Hepatocyte (in vitro differentiated cells): Measurements from ENCODE around the gene DAAM1. TPM values are rescaled to one million over a fixed set of nuclear protein-coding genes. Genes with fewer than 3 reads are reported as not detected.
A peak's percentile ranks its signal among the peaks of the same experiment; 100 is the strongest.

Experiments
- DNase-seq: peaks from one replicate; pipeline ENCODE4 v3.0.0-alpha.2; 2016; ENCODE audit warnings: low spot score
- H2AFZ ChIP-seq: fragments of 200-600 bp; sonication (generic); 2 replicates; pipeline ENCODE4 v1.6.0; 2016; ENCODE audit warnings: antibody characterized with exemption, mild to moderate bottlenecking
- H3K27ac ChIP-seq: fragments of 200-600 bp; sonication (generic); 2 replicates; pipeline ENCODE4 v1.5.1; 2016; ENCODE audit warnings: mild to moderate bottlenecking
- H3K27me3 ChIP-seq: fragments of 200-600 bp; sonication (generic); 2 replicates; pipeline ENCODE4 v1.6.1; 2016
- H3K36me3 ChIP-seq: fragments of 200-600 bp; sonication (generic); replicated peaks from 2 replicates; pipeline ENCODE4 v1.5.1; 2016; ENCODE audit warnings: low read depth; ENCODE audit not compliant: insufficient read depth
- H3K4me1 ChIP-seq: fragments of 200-600 bp; sonication (generic); 2 replicates; pipeline ENCODE4 v1.5.1; 2016; ENCODE audit warnings: mild to moderate bottlenecking, moderate library complexity; ENCODE audit not compliant: insufficient read depth
- H3K4me2 ChIP-seq: fragments of 200-600 bp; sonication (generic); 2 replicates; pipeline ENCODE4 v1.6.0; 2016
- H3K4me3 ChIP-seq: fragments of 200-600 bp; sonication (generic); 2 replicates; pipeline ENCODE4 v1.5.1; 2016; ENCODE audit warnings: mild to moderate bottlenecking
- H3K79me2 ChIP-seq: fragments of 200-600 bp; sonication (generic); 2 replicates; pipeline ENCODE4 v1.6.0; 2017; ENCODE audit warnings: mild to moderate bottlenecking
- H3K9me2 ChIP-seq: fragments of 200-600 bp; sonication (generic); replicated peaks from 2 replicates; pipeline ENCODE4 v1.6.0; 2017; ENCODE audit warnings: mild to moderate bottlenecking; ENCODE audit not compliant: insufficient read depth
- H3K9me3 ChIP-seq: fragments of 200-600 bp; sonication (generic); 2 replicates; pipeline ENCODE4 v1.5.1; 2016; ENCODE audit warnings: low read depth, mild to moderate bottlenecking
- H4K20me1 ChIP-seq: fragments of 200-600 bp; sonication (generic); 2 replicates; pipeline ENCODE4 v1.6.0; 2016; ENCODE audit warnings: mild to moderate bottlenecking; ENCODE audit not compliant: insufficient read depth, poor library complexity, severe bottlenecking
- EZH2 ChIP-seq: fragments of 200-600 bp; sonication (generic); IDR thresholded peaks from 2 replicates; pipeline ENCODE4 v1.6.1; 2016; ENCODE audit warnings: antibody characterized with exemption, mild to moderate bottlenecking, borderline replicate concordance
- EZH2phosphoT487 ChIP-seq: fragments of 200-600 bp; sonication (generic); IDR thresholded peaks from one replicate; pipeline ENCODE4 v1.6.1; 2018; ENCODE audit warnings: antibody characterized with exemption, mild to moderate bottlenecking, low read depth, moderate library complexity; ENCODE audit not compliant: unreplicated experiment, severe bottlenecking
- WGBS: methylation state at CpG from one replicate; pipeline ENCODE4 v1.1.6; 2016; ENCODE audit warnings: low lambda C conversion rate; ENCODE audit errors: missing lambda C conversion rate; 5-methylcytosine and 5-hydroxymethylcytosine counted together
- polyA plus RNA-seq: library from polyadenylated mRNA; unstranded; fragments of >200 nt; fragmentation: Nextera tagmentation; extraction: Ambion mirVana; gene quantifications from 2 replicates; pipeline ENCODE4 v1.2.1, GENCODE V29; 2016
- total RNA-seq: library from RNA; depleted of rRNA; stranded (reverse); fragments of >200 nt; gene quantifications from 2 replicates; pipeline ENCODE4 v1.2.3, GENCODE V29; 2014
- TF ChIP-seq, protein P1 (sequence below): fragments of 200-600 bp; sonication (generic); IDR thresholded peaks from 2 replicates; pipeline ENCODE4 v1.5.1; 2016; ENCODE audit warnings: antibody characterized with exemption, mild to moderate bottlenecking; ENCODE audit not compliant: poor library complexity

DAAM1 gene
- total and polyA plus RNA-seq, 2 experiments from 2014 or later, result 21.6 to 23.7 TPM

DNA sequence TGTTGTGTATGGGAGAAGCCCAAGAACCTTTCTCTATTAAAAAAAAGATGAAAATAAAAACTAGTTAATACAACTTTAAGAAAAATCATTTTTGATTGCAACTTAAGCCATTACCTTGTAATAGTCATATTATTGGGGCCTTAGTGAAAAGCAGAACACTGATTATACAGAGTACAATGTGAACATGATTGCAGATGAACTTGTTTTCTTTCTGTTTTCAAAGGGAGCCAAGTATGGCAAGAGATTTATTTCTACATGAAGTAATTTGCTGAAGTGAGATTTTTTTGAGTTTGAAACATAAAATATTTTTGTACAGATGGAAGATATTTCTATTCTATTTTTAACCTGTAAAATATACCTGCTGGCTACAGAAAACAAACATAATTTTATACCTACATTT lies 171.8 kb downstream of the DAAM1 start:
- no peak for TF ChIP-seq EZH2
- no peak for TF ChIP-seq EZH2phosphoT487
- TF ChIP-seq, protein P1, sequence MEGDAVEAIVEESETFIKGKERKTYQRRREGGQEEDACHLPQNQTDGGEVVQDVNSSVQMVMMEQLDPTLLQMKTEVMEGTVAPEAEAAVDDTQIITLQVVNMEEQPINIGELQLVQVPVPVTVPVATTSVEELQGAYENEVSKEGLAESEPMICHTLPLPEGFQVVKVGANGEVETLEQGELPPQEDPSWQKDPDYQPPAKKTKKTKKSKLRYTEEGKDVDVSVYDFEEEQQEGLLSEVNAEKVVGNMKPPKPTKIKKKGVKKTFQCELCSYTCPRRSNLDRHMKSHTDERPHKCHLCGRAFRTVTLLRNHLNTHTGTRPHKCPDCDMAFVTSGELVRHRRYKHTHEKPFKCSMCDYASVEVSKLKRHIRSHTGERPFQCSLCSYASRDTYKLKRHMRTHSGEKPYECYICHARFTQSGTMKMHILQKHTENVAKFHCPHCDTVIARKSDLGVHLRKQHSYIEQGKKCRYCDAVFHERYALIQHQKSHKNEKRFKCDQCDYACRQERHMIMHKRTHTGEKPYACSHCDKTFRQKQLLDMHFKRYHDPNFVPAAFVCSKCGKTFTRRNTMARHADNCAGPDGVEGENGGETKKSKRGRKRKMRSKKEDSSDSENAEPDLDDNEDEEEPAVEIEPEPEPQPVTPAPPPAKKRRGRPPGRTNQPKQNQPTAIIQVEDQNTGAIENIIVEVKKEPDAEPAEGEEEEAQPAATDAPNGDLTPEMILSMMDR, result no peak
- Histone ChIP-seq H3K36me3 (no peaks in the 10 kb centered on the region), H3K4me2 (no peak overlapping the region), H4K20me1 (no peaks in the 10 kb centered on the region), H3K9me2 (no peaks in the 10 kb centered on the region), H2AFZ (no peak overlapping the region), H3K79me2 (no peaks in the 10 kb centered on the region), H3K9me3 (no peaks in the 10 kb centered on the region), H3K27me3 (no peaks in the 10 kb centered on the region), H3K4me3 (no peak overlapping the region), H3K27ac (peak overlapping the region; percentile 77), H3K4me1 (peaks cover 6% of the 10 kb centered on the region)
- DNase-seq, result no peak

DNA sequence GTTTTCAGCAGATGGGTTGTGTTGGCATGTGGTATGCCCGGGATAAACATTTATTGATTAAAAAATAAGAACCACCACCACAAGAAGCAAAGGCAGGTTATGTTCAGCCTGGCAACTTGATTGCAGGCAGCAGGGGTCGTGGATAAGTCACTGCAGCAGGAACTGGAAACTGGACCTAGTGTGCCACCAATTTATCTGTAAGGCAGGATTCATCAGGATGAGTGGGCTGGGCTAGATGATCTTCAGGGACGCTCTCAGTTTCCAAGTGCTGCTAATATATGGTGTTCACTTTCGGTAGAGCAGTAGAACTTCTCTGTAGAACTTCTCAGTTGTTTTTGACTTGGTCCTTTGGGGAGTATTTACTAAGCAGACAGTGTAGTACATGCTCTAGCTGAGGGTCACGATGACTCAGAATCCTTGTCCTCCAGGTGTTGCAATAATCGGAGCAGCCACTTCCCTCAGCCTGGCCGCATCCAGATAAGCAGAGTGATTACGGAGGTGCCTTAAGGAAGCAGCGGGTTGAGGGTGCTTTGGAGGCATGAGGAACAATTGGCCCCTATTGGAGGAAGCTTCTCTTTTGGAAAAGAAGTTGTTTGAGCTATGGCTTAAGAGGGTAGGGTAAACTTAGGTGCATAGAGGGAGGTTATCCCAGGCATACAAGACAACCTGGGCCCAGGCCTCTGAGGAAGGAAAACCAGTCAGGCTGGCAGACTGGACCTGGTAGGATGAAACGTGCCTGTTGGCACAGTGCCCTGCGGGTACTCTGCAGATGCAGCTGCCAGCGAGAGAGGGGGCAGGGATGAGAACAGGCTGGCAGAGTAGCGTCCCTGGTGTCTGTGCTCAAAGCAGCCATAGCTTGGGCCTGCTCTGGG lies 172.7 kb downstream of the DAAM1 start:
- Histone ChIP-seq H3K4me2 (no peak overlapping the region), H3K79me2 (no peaks in the 10 kb centered on the region), H3K27ac (peak overlapping the region; percentile 77), H2AFZ (no peak overlapping the region), H3K36me3 (no peaks in the 10 kb centered on the region), H3K9me3 (no peaks in the 10 kb centered on the region), H3K27me3 (no peaks in the 10 kb centered on the region), H3K4me3 (no peak overlapping the region), H4K20me1 (no peaks in the 10 kb centered on the region), H3K9me2 (no peaks in the 10 kb centered on the region), H3K4me1 (peaks cover 6% of the 10 kb centered on the region)
- 70% methylated on average over 13 of the region's 13 CpGs for WGBS
- TF ChIP-seq EZH2, result no peak
- TF ChIP-seq EZH2phosphoT487, result no peak
- TF ChIP-seq, protein P1, result no peak
- peak; percentile 80 for DNase-seq

- H3K36me3 ChIP-seq, result no peaks in the 10 kb centered on the region
- no peaks in the 10 kb centered on the region for H3K9me3 ChIP-seq
- H3K4me3 ChIP-seq, result no peak overlapping the region
- H3K4me2 ChIP-seq, result no peak overlapping the region
- no peak for TF ChIP-seq EZH2
- TF ChIP-seq EZH2phosphoT487, result no peak
- TF ChIP-seq, protein P1, result no peak
- no peak overlapping the region for H2AFZ ChIP-seq
- no peaks in the 10 kb centered on the region for H3K9me2 ChIP-seq
- no peak overlapping the region for H3K27ac ChIP-seq
- H3K27me3 ChIP-seq, result no peaks in the 10 kb centered on the region
- no peak for DNase-seq
- no peaks in the 10 kb centered on the region for H3K79me2 ChIP-seq
- peaks cover 6% of the 10 kb centered on the region for H3K4me1 ChIP-seq
- no peaks in the 10 kb centered on the region for H4K20me1 ChIP-seq
- WGBS, result 92% methylated on average over 2 of the region's 2 CpGs
These were observed 174.0 kb downstream of the DAAM1 start for GRCh38 chr14:59362513-59362912.
